Retinal pigment epithelial cell (primary cell): ENCODE results near the gene TBCEL.
A peak's percentile ranks its signal among the peaks of the same experiment; 100 is the strongest.

Experiments used
- DNase-seq: peaks from one replicate; pipeline ENCODE4 v3.0.0-alpha.2; 2010; ENCODE audit warnings: low read depth
- H3K4me3 ChIP-seq: 2 replicates; pipeline ENCODE4 v1.5.1; 2011; ENCODE audit warnings: mild to moderate bottlenecking, low read length, control low read depth, moderate library complexity
- CTCF ChIP-seq: conservative IDR thresholded peaks from 2 replicates; pipeline ENCODE4 v1.5.1; 2011; ENCODE audit warnings: low read depth, low read length, control low read depth, inconsistent platforms

The TBCEL gene

GRCh38 chr11:121035780-121036179 lies 11.9 kb downstream of the TBCEL start:
- no peak overlapping the region for H3K4me3 ChIP-seq
- DNase-seq, result peak; percentile 11
- TF ChIP-seq CTCF, result no peak

- no peak for TF ChIP-seq CTCF
- H3K4me3 ChIP-seq, result no peak overlapping the region
- DNase-seq, result no peak
Measured at GRCh38 chr11:121037016-121037415, 13.1 kb downstream of the TBCEL start.

- no peak overlapping the region for H3K4me3 ChIP-seq
- DNase-seq, result no peak
- no peak for TF ChIP-seq CTCF
Measured at GRCh38 chr11:121038648-121039409, 14.9 kb downstream of the TBCEL start.

DNA sequence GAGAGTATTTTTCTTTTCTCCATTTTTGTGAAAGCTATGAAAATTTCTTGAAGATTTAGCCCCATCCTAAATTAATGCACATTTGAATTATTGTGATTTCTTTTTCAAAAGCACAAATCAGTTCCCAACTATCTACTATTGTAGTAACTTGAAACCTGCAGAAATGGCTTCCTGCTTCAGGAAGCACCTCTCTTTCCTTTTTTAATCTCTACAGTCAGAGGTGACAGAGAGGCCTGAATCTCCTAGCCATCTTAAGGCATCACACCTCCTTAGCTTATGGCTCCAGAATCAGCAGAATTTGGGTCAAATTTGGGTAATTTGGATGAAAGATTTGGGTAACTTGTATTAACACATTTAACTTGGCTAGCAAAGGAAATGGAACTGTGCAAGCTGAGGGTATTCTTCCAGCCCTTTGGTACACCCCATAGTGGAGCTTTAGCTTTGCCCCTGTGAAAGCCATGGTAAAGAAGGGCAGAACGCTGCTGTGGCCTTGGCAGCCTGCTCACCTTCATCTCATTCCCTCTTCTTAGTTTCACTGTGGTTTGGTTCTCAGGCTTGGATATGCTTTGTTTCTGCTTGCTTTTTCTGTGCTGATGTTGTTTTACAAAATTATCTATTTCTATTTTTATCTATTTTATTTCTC lies 16.2 kb downstream of the TBCEL start:
- H3K4me3 ChIP-seq, result no peak overlapping the region
- no peak for DNase-seq
- TF ChIP-seq CTCF, result no peak

DNA sequence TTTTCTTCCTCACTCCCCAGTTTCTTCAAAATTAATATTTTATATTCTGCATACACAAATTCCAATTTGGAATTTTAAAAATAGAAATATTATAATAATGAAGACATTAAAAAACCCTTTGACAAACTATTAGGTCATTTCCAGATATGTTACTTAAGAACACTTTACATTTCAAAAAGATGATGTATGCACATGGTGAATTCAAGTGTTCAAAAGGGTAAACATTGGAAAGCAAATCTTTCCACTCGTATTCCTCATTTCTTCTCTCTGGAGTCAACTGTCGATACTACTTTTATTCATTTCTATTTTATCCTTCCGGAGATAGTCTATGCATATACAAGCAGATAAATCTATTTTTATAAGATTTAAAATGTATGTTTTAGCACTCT lies 16.7 kb downstream of the TBCEL start:
- no peak overlapping the region for H3K4me3 ChIP-seq
- no peak for DNase-seq

DNA sequence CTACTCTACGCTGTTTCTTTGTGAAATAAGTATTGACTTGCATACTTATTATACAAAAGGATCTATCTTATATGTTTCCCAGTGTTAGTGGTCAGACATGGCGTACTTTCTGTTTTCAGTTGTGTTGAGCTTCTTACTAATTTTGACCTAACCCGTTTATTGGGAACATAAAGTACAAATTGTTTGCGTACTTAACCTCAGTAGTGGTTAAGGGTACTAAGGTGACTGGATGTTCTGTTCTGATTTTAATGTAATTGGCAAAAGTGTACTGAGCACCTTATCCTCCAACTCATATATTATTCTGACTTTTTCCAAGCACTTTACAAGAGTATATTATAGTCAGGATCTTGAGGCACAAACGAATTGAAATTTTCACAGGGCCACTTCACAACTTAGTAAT lies 17.2 kb downstream of the TBCEL start:
- H3K4me3 ChIP-seq, result no peak overlapping the region
- DNase-seq, result no peak
- TF ChIP-seq CTCF, result no peak

More for the DNA sequence above, 16.7 kb downstream of the TBCEL start:
- TF ChIP-seq CTCF, result no peak

DNA sequence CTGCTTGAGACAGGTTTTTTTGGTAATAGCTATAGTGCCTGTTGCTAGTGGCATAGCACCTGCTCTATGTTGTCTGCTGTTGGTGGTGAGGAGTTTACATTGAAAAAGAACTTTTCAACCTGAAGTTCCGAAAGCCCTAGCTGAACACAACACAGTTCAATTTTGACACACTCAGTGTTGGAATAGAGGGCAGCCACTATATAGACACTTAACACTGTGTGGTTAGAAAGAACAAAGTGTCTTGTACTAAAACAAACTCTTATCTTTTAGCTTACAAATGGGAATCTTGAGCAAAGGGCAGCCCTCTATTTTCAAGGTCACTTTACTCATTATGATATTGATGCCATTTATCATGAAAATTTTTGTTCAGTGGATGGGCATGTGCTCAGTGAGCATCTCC lies 18.4 kb downstream of the TBCEL start:
- no peak for TF ChIP-seq CTCF

More for the DNA sequence above, 18.4 kb downstream of the TBCEL start:
- no peak overlapping the region for H3K4me3 ChIP-seq
- DNase-seq, result no peak
